HPDE6-E6E7 (cell line): ENCODE data around the gene FAM118B.

Experiments used
- DNase-seq: peaks from one replicate; pipeline ENCODE4 v3.0.0; 2011; ENCODE audit warnings: missing footprints; ENCODE audit errors: extremely low spot score

The FAM118B gene

DNA sequence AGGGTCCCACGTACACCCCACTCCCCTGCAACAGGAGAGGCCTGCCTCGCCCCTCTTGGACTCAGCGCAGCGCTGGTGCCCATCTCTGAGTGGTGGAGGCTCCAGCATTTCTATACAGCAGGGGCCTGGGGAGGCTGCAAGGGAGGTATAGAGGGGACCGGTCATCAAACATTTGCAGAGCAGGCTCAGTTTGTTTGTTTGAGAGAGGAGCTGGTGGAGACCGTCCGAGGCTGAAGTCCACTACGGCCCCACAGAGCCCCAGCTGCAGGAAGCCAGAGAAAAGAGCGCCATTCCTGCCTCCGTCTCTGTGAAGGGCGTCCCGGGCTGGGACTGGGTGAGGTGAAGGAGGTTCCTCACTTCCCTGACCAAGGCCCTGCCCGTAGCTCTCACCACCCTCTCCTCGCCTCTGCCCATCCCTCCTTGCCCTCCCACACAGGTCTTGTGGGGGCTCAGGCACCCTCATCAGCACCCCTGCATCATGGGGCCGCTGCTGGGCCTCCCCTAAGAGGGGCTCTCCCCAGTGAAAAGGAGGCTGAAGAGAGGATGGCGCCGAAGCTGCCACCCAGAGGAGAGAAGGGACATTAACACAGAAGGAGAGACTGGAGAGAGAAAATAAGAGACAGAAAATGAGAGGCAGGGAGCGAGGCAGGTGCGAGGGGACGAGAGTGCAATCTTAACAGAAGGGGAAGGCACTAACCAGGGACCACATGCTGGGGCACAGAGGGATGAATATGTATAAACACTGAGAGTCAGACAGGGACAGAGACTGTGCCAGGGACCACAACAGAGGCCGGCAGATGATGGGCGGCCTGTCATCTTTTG lies 24.7 kb upstream of the FAM118B start:
- no peak for DNase-seq

DNA sequence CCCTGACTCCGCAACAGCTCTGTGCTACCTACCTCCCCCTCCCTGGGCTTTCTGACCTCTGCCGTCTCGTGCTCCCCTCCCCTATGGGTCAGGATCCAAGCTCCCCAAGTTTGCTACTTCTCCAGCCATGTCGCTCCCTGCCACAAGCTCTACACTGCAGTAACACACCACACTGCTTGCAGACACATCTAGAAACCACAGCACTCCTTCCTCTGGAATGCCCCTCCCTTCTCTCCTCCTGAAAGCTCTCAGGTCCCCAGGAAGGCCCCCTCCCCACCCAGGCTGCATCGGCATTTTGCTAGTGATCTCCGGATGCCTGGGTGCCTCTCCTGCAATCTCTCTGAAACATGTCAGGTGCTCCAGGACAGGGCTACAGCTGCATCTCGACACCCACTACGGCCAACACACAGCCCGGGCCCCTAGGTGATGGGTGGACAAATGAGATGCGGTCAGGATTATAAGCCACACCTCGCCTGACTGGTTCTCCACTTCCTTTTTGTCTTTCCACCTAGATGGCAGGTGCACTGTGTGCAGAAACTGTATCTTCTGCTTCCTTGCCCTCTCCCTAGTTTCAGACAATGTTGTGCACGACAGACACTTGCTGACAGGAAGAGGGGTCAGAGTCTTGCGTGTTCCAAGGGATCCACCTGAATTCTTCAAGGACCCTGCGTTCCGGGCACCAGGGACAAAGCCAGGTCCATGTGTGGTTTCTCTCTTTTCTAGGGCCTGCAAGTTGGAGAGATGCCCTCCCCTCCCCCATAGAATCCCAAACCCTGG lies 23.1 kb upstream of the FAM118B start:
- no peak for DNase-seq

DNA sequence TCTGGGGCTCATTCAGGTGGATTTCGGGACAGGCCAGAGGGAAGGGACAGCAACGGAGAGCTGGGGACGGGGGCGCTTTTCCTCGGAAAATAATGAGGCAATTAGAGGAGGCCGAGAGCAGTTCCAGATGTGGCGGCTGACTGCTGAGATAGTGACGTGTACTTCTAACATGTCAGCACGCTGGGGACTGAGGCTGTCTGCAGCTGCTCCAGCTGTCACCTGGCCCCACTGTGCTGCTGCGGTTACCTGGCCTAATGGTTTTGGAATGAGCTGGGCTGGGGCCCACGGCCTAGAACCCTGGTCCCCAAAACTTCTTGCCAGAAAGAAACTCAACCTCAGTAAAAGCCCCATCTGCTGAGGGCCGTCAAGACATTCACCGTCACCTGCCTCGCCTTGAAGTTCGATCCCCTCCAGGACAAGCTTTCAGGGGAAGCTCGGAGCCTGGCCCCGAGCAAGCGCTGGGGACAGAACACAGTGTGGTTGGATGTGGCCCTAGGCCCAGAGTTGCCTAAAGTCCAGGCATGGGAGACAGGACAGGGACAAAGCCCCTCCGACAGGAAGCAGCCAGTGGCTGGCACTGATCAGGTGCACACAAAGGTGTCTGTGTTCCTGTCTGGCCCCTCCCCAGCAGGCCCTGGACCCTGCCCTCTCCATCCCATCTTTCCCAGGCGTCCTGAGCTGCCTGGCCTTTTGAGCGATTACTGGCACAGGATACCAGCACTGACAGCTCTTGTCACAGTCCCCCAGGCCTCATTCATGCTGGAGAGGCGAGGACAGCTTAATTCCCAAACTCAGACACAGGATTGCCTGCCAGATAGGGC lies 22.3 kb upstream of the FAM118B start:
- DNase-seq = no peak

DNA sequence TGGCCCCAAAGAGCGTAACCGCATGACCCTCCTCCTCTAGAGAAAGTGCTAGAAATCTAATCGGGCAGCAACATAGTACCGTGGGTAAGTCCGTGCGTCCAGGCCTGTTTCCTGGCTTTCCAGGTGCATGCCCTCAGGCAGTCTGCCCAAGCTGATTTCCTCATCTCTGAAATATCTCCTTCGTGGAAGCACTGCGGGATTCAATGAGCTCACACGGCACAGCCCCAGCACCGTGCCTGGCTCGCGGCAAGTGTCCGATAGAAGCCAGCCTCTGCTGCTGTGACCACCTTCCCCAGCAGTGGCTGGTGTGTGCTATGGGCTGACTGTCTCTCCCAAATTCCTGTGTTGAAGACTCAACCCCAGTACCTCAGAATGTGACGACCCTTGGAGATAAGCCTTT lies 20.8 kb upstream of the FAM118B start:
- no peak for DNase-seq

DNA sequence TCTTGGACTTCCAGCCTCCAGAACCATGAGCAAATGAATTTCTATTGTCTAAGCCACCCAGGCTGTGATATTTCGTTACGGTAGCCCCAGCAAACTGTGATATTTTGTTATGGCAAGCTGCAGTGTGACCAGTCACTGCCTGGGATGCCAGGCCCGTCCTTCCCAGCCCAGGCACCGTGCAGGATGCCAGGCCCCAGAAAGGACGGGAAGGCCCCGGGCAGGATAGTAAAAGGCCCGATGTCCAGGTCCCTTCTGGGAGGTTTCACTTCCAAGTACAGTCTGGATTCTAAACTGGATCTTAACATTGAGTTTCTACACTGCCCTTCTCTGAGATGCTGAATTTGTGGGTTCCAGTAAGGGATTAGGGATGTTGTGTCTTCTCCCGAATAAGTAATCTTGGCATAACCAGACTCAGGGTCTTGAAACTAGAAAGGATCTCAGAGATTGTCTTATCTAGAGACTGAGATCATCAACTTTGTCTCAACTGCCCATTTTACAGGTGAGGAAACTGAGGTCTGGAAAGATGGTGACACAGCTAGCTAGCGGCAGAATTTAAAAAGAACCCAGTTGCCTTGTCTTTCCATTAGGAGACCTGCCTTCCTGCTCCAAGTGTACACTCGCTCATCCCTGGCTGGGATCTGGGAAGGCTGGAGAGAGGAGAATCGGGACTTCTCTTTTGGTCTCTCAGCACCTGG lies 20.1 kb upstream of the FAM118B start:
- DNase-seq = no peak

DNA sequence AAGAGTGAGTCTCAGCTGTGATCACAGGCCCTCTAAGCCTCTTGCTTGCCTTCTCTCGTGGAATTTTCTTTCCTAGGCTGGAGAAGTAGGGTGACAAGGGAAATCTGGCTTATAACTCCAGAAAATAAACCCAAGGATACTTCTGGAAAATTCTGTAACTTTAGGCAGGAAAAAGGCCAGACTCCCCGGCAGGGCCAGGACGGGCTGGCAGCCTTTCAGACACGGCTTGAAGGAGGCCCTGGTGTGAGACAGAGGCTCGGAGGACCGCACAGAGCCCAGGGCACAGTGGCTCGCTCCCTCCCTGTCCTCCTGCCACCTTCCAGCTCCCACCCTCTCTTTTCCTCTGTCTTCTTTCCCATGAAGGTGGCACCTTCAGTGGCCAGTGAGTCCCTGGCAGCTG lies 19.2 kb upstream of the FAM118B start:
- no peak for DNase-seq

DNA sequence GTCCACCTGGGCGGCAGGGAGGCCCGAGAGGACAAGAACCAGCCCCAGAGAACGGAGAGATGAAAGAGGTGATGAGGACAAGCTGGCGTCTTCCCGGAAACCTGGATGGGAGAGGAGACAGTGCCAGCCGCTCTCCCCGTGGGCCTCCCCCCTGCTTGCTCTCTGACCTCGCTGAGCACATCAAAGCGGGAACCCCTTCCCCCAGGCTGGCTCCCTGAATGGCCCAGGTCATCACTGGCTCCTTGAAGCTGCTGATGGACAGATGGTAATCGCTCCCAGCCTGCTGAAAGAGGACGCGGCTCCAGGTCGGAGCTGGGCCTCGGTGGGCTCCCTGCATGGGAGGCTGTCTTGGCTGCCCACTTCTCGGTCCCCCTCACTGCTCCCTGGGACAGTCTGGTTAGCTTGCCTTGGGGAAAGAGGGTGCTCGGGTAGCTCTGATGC lies 18.5 kb upstream of the FAM118B start:
- DNase-seq = no peak

DNA sequence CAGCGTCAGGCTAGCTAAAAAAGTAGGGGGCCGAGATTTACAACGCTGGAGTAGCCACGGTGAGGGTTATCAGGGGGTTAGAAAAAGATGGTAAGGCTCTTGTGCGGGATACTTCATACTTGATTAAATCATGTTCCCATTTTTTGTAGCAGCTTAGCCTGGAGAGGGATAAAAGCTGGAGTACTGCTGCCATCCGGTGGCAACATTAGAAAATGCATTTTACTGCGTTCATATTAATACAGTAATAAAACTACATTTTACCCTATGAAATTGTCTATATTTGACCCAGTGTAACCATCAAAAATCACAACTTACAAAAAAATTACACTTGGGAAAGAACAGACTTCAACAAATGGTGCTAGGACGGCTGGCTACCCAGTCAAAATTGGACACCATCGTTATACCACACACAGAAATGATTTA lies 17.4 kb upstream of the FAM118B start:
- no peak for DNase-seq

DNA sequence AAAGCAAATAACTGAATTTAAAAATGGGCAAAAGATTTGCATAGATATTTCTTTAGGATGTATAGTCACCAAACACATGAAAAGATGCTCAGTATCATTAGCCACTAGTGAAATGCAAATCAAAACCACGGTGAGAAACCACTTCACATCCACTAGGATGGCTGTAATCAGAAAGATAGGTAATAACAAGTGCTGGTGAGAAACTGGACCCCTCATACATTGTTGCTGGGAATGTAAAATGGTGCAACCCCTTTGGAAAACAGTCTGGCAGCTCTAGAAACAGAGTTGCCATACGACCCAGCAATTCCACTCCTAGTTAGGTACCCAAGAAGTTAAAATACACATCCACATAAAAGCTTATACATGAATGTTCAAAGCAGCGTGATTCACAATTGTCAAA lies 16.5 kb upstream of the FAM118B start:
- no peak for DNase-seq

DNA sequence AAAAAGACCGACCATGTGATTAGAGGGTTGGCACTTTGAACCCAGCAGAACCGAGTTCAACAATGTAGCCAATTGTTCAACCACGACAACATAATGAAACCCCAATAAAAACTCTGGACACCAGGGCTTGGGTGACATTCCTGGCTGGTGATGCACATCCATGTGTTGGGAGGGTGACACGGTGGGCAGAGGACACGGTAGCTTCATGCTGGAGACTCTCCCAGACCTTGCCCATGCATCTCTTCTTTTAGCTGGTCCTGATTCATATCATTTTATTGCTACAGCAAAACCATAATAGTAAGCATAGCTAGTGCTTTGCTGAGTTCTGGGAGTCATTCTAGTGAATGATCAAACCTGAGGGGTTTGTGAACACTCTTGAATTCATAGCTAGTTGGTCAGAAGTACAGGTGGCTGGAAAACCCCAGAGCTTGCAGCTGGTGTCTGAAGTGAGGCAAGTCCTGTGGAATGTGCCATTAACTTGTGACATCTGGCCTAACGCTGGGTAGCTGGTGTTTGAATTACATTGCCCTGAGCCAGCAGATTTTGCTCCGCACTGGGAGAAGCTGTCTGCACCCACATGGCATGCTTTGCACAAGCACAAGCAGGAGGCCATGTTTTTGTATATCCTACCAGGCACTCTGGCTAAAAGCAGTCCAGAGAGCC lies 14.2 kb upstream of the FAM118B start:
- DNase-seq = no peak

DNA sequence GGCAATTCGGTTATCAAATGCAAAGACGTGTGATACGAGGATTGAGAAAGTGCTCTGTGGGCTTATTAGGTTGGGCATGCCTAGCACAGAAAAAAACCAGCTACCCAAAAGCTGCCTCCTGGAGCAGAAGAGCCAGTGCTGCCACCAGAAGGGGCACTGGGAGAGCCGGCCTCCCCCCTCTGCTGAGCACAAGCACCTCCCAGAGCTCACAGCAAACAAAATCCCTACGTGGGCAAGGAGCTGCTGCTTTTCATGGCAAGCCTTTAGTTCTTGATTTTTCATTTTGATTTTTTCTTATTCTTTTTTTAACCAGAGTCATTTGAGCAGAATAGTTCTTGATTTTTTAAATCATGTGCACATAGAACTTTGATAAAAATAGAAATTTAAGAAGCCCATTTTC lies 12.9 kb upstream of the FAM118B start:
- no peak for DNase-seq

DNA sequence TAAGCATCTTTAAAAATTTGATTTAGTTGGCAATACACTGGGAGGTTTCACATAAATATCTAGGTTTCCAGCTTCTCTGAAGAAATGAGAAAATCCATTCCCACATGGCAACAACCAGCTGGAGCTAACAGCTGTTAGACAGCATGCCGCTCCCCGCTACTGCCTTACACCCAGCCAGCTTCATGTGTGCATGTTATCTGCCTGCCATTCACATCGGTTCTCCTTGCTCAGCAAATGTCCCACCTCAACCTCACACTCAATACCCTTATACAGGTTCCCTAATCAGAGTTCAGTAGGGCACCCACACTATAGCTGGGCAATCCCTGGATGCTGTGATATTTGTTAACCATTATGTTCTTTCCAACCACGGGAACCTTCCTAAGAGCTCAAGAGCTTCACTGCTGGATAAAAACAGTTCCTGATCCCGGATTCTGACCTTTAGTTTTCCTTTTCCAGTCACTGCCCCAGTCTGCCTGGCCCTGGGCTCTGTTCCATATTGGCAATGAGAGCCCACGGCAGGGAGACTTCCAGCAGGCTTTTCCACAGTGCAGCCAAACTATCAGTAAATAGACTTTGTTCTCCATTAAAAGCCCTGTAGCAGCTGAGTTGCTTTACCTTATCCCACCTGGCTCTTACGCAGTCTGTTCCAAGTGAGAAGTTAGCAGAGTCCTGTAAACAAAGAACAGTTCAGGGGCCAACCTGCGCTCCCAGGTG lies 8.8 kb upstream of the FAM118B start:
- DNase-seq = no peak

DNA sequence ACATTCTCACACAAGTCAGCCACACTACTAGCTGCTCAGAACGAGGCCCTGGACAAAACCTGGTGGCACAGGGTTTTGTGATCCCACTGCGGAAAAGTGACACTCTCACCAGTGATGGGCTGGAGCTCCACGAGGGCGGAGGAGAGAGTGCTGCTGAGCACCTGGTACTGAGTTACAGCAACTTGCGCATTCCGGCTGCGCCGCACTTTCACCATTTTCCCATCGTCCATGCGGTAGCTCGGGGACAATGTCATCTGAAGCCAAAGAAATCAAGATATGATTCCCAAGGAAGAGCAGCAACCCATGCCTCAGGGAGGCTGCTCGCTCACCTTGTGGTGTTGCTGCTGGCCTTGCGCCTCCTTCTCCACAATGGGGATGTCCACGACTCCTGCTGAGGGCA lies 6.2 kb upstream of the FAM118B start:
- no peak for DNase-seq

DNA sequence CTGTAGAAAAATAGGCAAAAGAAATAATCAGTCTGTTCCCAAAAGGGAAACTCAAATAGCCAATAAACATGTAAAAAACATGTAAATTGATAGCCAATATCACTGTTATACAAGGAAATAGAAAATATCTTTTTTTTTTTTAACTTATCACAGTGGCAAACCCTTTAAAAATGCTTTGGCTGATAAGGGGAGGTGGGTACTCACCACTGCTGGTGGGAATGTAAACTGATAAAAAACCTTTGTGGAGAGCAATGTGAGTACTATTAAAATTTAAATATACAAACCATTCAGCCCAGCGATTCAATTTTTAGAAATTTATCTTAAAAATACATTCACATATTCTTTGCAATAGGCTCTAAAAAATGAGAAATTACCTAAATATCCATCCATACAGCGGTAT lies 3.7 kb upstream of the FAM118B start:
- DNase-seq = no peak

DNA sequence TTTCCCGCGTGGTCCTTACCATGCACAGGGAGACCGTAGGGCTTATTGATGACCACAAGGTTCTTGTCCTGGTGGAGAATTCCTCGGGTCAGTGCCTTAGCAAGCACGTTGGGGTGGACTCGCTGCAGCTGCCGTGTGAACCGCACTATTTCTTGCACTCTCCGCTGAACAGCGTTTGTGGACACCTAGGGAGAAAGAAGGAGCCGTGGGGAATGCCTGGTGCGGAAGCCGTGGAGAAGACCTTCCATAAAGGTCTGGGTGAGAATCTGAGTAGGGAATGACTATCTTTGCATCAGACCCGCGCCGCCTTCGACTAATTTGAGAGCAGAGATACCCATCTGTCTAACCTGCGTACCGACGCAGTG lies 729 bp upstream of the FAM118B start:
- DNase-seq = no peak

DNA sequence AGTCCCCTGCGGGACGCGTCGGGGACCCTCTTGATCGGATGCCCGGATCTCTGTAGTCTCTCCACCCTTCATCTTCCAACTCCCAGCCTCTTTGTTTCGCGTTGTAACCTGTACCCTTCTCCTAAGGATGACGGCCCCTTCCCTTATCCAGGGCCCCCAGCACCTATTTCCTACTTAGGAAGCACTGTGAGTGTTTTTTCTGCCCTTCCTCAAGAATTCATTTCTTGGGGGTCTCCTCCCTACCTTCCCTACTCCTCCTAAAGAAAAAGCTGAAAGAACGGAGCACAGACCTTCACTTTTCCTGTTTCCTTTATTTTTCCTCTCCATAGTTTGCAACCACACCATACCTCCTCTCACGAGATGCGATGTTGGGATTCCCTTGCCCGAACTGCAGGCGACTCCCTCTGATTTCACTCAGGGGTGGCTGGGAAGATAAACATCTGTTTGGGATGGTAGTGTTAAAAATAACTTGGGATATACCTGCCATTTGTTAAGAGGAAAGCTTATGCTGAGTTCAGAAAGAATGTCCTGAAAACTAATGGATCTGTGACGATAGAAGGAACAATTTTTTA lies 593 bp downstream of the FAM118B start:
- DNase-seq = no peak

DNA sequence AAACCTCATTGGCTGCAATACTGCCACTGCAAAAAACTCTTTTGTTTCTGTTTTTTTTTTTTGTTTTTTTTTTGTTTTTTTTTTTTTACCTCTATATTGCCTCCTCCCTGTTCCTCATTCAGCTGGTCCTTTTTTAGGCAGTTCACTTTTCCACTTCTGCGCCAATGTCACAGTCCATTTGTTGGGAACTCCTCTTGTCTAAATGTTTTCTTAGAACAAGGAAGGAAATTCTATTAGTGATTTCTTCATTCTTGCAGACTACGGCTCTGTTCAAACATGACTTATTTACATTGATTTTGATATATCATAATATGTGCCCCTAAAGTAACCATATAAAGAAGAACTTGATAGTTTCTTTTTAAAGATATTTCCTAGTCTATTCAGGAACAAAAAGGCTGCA lies 2.9 kb downstream of the FAM118B start:
- DNase-seq = no peak

DNA sequence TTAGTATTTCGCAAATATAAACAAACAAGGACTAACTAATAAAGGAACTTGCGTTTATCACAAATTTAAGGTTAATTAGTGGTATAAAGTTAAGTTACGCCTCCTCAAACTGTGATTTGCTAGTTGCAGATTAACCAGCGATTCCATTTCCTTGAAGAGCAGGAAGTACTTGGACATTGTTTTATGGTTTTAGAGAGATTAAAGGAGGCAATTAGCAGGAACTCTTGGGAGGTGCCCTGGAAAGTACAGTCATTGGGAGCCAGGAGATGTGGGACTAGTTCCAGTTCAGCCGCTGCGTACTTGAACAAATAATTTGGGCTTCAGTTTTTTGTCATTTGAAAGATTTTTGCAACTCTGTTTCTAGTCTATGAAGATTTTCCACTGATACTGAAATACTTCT lies 3.3 kb downstream of the FAM118B start:
- no peak for DNase-seq

DNA sequence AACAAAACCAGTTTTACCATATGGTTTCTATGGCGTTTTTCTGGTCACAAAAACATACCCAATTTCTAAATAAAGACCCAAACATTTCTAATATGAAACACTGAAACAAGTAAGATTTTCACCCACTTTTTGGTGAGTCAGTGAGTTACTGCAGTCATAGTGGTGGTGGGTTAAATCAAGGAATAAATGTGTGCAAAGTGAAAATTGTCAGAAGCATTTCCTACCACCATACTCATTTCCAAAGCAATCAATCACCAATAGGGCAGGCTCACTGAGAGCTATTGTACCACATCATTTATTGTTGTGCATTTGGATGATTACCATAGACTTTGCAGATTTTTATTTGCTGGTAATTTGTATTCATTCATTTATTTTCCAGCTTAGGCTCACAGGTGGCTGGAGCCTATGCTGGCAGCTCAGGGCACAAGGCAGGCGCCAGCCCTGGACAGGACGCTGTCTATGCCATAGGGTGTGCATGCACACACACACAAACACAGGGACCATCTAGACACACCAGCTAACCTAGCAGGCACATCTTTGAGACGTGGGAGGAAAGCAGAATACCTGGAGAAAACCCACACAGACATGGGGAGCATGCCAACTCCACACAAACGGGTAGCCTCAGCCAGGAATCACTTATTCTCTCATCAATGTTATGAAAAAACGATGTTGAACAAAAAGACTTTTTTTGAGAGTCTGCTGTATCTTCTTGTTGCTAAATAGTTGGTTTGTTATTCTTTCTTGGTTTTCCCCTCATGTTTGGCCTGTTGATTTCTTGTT lies 5.1 kb downstream of the FAM118B start:
- no peak for DNase-seq
